ENCODE data around the gene CARD10. TPM values are rescaled to one million over a fixed set of nuclear protein-coding genes. Genes with fewer than 3 reads are reported as not detected.
A peak's percentile ranks its signal among the peaks of the same experiment; 100 is the strongest.
"Not testable (repeated sequence)": the region's sequence is repeated elsewhere in the genome, so short reads cannot be mapped to it uniquely, and the experiment has no call there.

CARD10 gene
- total RNA-seq, 1 donor = 3.0 TPM

DNA sequence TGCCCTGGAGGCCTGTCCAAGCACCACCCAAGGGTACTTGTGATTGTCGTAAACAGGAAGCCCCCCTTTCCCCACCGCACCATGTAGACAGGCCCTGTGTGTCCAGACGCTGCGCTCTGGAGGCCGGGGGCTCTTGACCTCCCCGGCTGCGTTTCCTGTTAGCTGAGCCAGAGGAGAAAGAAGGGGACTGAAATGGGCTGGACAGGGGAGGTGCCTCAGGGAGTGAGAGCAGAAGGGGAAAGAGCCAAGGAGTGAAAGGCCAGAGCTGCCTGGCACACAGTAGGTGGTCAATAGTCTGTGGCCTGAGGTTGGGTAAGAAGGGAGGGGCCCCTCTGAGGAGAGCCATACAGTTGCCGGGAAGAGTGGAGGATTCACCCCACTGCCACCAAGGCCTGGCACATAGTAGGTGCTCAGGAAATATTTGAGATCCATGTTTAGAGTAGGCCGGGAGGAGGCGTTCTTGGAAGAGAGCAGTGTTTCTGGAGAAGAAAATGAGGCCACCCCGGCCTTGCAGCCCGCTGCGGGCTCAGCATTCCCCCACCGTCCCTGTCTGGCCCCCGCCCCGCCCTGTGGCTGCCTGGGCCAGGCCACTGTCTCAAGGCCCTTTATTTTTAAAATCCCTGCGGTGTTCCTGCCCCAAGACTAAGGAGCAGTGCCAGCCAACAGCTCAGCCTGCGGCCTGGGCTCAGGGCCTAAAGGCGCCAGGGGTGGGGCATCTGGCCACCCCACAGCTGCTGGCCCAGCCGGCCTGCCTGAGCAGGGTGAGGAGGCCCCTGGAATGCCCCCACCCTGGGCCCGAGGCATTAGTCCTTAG, 27.4 kb upstream of the CARD10 start:
- H3K4me3 ChIP-seq (ENCODE audit: low read depth, low read length) = no peak overlapping the region
- peak; percentile 97 for DNase-seq (ENCODE audit: low read depth)

DNA sequence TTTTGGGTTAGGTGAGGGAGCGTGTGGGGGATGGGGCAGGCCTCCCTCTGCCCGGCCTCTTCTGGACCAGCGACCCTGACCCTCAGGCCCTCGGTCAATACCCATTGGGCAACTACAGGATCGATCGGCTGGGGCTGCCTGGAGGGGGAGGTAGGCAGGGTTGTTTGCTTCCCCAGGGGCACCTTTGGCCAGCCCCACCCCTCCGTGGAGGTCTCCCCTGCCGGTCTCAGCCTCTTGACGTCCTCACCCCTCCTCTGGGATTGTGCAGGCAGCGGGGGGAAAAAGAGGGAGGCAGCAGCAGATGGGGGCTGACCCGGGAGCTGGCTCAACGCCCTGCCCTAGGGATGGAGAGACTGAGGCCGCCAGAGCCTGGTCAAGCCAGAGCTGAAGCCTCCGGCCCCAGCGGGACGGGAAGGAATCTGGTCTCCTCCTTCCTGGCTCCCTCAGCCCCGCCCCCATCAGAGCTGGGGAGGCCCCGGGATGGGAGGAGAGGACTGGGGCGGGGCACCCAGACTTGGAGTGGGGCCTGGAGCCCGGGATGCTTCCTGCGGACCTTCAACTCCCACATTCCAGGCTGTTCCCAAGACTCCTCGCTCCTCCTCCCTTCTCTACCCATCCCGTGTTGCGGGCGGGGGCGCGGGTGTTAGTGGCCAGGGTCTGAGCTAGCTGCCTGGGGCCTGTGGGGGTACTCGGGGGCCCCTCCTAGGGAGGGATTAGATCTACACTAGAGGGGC, 26.7 kb upstream of the CARD10 start:
- peak; percentile 98 for DNase-seq (ENCODE audit: low read depth)
- peak overlapping the region; percentile 51 for H3K4me3 ChIP-seq (ENCODE audit: low read depth, low read length)
- TF ChIP-seq, protein P1, sequence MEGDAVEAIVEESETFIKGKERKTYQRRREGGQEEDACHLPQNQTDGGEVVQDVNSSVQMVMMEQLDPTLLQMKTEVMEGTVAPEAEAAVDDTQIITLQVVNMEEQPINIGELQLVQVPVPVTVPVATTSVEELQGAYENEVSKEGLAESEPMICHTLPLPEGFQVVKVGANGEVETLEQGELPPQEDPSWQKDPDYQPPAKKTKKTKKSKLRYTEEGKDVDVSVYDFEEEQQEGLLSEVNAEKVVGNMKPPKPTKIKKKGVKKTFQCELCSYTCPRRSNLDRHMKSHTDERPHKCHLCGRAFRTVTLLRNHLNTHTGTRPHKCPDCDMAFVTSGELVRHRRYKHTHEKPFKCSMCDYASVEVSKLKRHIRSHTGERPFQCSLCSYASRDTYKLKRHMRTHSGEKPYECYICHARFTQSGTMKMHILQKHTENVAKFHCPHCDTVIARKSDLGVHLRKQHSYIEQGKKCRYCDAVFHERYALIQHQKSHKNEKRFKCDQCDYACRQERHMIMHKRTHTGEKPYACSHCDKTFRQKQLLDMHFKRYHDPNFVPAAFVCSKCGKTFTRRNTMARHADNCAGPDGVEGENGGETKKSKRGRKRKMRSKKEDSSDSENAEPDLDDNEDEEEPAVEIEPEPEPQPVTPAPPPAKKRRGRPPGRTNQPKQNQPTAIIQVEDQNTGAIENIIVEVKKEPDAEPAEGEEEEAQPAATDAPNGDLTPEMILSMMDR (IDR thresholded peaks at IDR 0.05; ENCODE audit: insufficient read depth, low read depth, low read length) = no peak

More for the DNA sequence above, 27.4 kb upstream of the CARD10 start:
- TF ChIP-seq, protein P1 (IDR thresholded peaks at IDR 0.05; ENCODE audit: insufficient read depth, low read depth, low read length) = no peak

DNA sequence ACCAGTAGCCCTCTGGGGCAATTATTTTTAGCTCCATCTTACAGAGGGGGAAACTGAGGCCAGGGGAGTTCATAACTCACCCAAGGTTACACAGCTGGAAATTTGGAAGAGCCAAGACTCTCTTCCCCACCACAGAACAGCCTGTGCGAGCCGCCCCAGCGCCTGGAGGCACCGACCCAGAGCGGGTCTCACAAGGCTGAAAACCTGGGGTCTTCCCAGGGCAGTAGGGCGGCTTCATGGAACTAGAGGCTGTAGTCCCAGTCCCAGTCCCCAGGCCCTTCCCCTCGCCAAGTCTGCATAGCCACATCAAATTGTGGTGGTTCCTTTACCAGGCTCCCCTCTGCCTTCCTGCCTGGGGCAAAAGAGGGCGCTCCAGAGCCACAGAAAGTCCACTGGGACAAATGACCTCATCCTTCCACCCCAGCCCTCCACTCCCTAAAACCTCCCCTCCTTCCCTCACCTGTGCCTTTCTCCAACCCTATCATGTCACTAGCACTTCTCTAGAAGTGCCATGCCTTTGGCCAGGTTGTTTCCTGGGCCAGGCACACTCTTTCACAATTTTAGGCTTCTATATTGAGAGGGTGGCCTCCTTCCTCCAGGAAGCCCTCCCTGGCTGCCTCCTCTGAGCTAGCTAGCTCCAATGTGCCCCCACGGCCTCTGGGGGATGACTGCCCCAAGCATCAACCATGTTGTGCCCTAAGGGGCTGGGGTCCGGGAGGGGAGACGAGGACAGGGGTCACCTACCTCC, 25.9 kb upstream of the CARD10 start:
- H3K4me3 ChIP-seq (ENCODE audit: low read depth, low read length) = peak overlapping the region; percentile 51
- peak; percentile 71 for DNase-seq (ENCODE audit: low read depth)
- TF ChIP-seq, protein P1 (IDR thresholded peaks at IDR 0.05; ENCODE audit: insufficient read depth, low read depth, low read length) = peak; percentile 95

DNA sequence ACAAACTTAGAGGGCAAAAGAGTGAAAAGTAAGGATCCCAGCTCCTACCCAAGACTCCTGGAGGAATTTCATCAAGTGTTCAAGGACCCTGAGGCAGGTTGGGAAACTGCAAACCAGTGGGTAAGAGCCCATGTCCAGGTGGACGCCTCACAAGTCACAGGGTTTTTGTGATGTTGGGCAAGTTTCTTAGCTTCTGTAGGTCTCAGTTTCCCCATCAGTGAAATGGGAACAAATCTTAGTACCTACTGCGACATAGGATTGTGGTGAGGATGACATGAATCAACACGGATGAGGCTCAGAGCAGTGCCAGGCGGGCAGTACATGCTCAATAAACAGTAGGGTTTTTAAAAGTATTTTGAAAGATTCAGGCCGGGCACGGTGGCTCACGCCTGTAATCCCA, 23.7 kb upstream of the CARD10 start:
- no peak overlapping the region for H3K4me3 ChIP-seq (ENCODE audit: low read depth, low read length)
- no peak for DNase-seq (ENCODE audit: low read depth)
- TF ChIP-seq, protein P1 (IDR thresholded peaks at IDR 0.05; ENCODE audit: insufficient read depth, low read depth, low read length) = no peak

DNA sequence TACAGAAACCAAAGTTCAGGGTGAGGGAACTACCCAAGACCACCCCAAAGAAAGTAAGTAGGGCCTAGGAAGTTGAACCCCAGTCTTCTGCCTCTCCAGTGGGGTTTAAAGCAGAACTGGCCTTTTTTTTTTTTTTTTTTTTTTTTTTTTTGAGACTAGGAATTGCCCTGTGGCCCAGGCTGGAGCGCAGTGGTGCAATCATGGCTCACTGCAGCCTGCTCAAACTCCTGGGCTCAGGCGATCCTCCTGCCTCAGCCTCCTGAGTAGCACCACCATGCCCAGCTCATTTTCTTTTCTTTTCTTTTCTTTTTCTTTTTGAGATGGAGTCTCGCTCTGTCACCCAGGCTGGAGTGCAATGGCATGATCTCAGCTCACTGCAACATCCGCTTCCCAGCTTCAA, 23.2 kb upstream of the CARD10 start:
- DNase-seq (ENCODE audit: low read depth); H3K4me3 ChIP-seq (ENCODE audit: low read depth, low read length): not testable (repeated sequence)

DNA sequence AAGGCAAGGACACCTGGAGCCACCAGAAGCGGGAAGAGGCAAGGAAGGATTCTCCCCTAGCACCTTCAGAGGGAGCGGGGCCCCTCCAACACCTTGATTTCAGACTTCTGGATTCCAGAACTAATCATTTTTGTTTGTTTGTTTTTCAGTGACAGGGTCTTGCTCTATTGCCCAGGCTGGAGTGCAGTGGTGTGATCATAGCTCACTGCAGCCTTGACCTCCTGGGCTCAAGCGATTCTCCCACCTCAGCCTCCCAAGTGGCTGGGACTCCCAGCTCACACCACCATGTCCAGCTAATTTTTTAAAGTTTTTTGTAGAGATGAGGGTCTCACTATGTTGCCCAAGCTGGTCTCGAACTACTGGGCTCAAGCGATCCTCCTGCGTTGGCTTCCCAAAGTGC, 20.6 kb upstream of the CARD10 start:
- not testable (repeated sequence) for H3K4me3 ChIP-seq (ENCODE audit: low read depth, low read length); DNase-seq (ENCODE audit: low read depth)

DNA sequence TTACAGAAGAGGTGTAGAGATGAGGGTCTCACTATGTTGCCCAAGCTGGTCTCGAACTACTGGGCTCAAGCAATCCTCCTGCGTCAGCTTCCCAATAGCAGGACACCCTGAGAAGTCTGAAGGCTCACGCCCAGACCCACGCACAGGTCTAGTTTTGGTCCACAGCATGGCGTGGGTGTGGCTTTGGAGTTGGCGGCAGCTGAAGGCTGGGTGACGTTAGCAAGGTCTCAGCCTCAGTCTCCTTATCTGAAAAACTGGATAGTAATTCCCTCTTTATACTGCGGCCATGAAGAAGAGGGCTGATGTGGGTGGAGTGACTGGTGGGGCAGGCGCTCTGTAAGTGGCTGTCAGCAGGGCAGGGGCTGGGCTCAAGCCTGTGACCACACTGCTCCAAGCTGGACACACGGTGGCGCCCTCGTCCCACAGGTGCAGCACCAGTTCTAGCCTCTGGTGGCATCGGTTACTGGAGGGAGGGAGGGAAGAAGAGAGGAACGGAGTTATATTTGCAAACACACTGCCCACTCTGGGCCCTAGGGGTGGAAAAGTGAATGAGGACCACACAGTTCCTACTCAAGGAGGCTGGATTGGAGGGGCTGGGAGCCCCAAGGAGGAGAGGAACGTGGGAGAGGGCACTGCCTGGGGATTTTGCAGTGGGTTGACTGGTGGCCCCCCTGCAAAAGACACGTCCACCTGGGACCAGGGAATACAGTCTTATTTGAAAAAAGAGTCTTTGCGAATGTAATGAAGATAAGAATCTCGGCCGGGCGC, 19.6 kb upstream of the CARD10 start:
- peak; percentile 94 for DNase-seq (ENCODE audit: low read depth)
- TF ChIP-seq, protein P1 (IDR thresholded peaks at IDR 0.05; ENCODE audit: insufficient read depth, low read depth, low read length) = peak; percentile 93
- H3K4me3 ChIP-seq (ENCODE audit: low read depth, low read length) = peak overlapping the region; percentile 18

Measured in fibroblast of villous mesenchyme (primary cell).